Esophagus squamous epithelium (tissue), 5 donors: ENCODE measurements around the gene PYGM. TPM values are rescaled to one million over a fixed set of nuclear protein-coding genes. Genes with fewer than 3 reads are reported as not detected.
A peak's percentile ranks its signal among the peaks of the same experiment; 100 is the strongest.

Experiments used
- DNase-seq: peaks from one replicate; lab custom pipeline; 2025; lab: John Stamatoyannopoulos, UW
- H3K27ac ChIP-seq, 4 donors: fragments of 200-600 bp; sonication (generic); one replicate each; pipeline ENCODE4 v1.5.1; 2016 to 2019; ENCODE audit warnings: mild to moderate bottlenecking in 1 of 4
- H3K27me3 ChIP-seq, 4 donors: fragments of 200-600 bp; sonication (generic); 1 replicate in 3 of 4; 2 replicates in 1 of 4; pipeline versions ENCODE4 v1.5.1 to v1.6.0; 2017 to 2021; ENCODE audit warnings: antibody characterized with exemption in 1 of 4
- H3K36me3 ChIP-seq, 3 donors: fragments of 200-600 bp; sonication (generic); one replicate each; pipeline ENCODE4 v1.5.1; 2016 to 2019
- H3K4me1 ChIP-seq, 3 donors: fragments of 200-600 bp; sonication (generic); one replicate each; pipeline ENCODE4 v1.5.1; 2017 to 2019
- H3K4me3 ChIP-seq, 4 donors: fragments of 200-600 bp; sonication (generic); 1 replicate in 3 of 4; 2 replicates in 1 of 4; pipeline ENCODE4 v1.5.1; 2016 to 2019; ENCODE audit warnings: mild to moderate bottlenecking in 2 of 4, moderate library complexity in 1 of 4
- H3K9me3 ChIP-seq, 3 donors: fragments of 200-600 bp; sonication (generic); one replicate each; pipeline ENCODE4 v1.5.1; 2016 to 2019
- POLR2A ChIP-seq, 4 donors: fragments of 450-650 bp; IDR thresholded peaks; one replicate each; pipeline ENCODE4 v1.6.1; 2017; ENCODE audit warnings: antibody characterized with exemption in 4 of 4, mild to moderate bottlenecking in 4 of 4, moderate library complexity in 3 of 4
- WGBS, 2 donors: methylation state at CpG; one replicate each; pipeline ENCODE4 v1.1.5; 2018; 5-methylcytosine and 5-hydroxymethylcytosine counted together
- intact Hi-C: fragments of 100-400 bp; cut with DNase I; formaldehyde crosslinking; loops from one replicate; pipeline ENCODE4 v1.15.0; 2022
- total RNA-seq, 4 donors: library from RNA; depleted of rRNA; stranded (reverse); fragments of >200 nt; gene quantifications; one replicate each; pipeline ENCODE4 v1.1.0, GENCODE V29; 2016
- TF ChIP-seq, protein P1 (sequence below), 6 experiments: fragments of 450-650 bp in 4 of 6; fragments of 200-600 bp in 2 of 6; sonication (generic) in 2 of 6; IDR thresholded peaks; one replicate each; pipeline ENCODE4 v1.5.1; 2016 to 2019; ENCODE audit warnings: antibody characterized with exemption in 6 of 6, mild to moderate bottlenecking in 4 of 6, moderate library complexity in 4 of 6
- donor health status: DM: yes; HTN: yes; CAD: no.

The PYGM gene
- total RNA-seq, 4 donors from 2014 or later = 0.27 to 0.95 (median 0.39) TPM

DNA sequence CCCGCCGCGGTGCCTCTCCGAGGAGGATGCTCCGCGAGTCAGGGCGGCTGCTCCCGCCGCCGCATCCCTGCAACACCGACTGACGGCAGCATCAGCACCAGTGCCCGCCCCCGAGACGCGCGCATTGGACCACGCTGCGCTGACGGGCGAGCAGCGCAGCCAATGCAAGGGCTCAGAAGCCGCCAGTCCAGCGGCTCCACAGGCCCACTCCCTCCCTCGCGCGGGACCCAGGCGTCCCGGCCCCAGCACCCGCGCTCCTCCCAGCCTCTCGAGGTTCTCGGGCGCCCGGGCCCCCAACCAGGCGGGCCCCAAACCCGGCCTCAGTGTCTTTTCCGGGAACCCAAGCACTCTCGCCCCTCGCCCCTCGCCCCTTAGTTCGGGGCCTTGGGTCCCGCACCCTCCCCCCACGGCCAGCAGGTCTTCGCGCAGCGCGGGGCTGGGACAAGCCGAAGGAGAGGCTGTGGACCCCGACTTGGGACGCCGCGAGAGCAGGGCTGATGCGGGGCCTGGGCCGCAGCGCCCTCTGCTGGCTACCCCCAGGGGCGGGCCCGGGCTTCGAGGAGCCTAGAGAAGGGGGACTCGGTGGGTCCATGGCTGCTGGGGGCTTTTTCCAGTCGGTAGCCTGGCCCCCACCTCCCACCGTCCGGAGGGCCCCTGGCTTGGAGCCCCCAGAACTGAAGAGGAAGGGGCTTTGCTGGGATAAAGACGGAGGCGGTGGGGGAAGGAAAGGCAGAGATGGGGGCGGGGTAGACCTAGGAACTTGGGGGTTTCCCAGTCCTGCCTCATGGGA is 36.5 kb downstream of the PYGM start, which contains the start of gene NRXN2:
Gene NRXN2 (minus strand): TSS at position 81 of the 790 bp plus-strand sequence. CDS start 9,498 bp downstream, outside the sequence.
- Histone ChIP-seq H3K9me3 (no peaks in the 10 kb centered on the region), H3K27ac (peak within 1 kb of the TSS in 3 of 4 donors; percentile 34 to 77 (median 70)), H3K4me3 (peak within 1 kb of the TSS; percentile 36 to 88 (median 54)), H3K36me3 (no peaks in the 10 kb centered on the region), H3K4me1 (peaks cover 0 to 12% (median 6%) of the 10 kb centered on the region in 3 donors), H3K27me3 (peaks cover 0 to 61% (median 0%) of the 10 kb centered on the region in 4 donors)
- 3% methylated on average over 12 of the region's 66 CpGs; no CpG with 5 or more reads in 1 of the 2 donors for WGBS, 2 donors
- TF ChIP-seq, protein P1, sequence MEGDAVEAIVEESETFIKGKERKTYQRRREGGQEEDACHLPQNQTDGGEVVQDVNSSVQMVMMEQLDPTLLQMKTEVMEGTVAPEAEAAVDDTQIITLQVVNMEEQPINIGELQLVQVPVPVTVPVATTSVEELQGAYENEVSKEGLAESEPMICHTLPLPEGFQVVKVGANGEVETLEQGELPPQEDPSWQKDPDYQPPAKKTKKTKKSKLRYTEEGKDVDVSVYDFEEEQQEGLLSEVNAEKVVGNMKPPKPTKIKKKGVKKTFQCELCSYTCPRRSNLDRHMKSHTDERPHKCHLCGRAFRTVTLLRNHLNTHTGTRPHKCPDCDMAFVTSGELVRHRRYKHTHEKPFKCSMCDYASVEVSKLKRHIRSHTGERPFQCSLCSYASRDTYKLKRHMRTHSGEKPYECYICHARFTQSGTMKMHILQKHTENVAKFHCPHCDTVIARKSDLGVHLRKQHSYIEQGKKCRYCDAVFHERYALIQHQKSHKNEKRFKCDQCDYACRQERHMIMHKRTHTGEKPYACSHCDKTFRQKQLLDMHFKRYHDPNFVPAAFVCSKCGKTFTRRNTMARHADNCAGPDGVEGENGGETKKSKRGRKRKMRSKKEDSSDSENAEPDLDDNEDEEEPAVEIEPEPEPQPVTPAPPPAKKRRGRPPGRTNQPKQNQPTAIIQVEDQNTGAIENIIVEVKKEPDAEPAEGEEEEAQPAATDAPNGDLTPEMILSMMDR (IDR thresholded peaks at IDR 0.05) = peak; percentile 76 to 94 (median 88)
- no peak for TF ChIP-seq POLR2A (IDR thresholded peaks at IDR 0.05)
- intact Hi-C loops = no loop called here
- DNase-seq = no peak

DNA sequence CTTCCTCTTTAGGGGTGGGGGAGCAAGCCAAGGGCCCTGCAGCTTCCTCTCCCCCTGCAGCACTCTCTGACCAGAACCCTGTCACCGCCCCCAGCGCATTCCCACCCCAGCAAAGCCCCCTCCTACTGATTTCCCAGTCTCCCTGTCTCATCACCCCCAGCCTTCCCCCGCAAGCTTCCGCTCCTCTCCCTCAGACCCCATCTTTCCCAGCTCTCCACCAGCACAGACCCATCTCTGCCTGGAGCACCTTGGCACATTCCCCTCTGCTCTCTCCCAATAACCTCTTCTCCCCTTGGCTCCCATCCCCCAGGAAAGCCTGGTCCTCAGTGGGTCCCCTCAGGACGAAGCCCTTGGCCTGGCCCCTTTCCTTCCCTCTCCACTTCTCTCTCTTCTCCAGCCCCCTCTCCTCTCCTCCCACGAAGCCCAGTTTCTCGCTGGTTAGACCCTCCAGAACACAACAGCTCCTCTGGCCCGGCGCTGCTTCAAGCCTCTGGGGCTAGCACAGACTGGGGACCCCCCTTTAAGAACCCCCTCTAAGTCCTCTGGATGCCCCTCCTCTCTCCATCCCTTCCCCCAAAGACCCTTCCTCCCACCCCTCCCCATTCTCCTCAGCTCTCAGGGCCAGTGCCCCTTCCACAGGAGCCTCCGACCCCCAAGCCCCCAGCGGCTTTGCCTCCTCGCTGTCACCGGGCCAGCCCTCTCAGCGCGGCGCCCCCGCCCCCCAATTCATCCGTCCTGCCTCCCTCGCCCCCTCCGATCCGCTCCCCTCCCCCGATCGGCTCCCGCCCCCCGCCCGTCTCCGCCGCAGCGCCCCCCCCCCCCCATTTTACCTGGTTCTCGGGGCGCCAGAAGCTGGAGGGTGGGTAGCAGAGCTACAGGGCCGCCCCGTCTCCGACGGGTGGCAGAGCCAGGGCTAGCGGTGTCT is 37.4 kb downstream of the PYGM start:
- Histone ChIP-seq H3K4me3 (peak overlapping the region in 1 of 4 donors; percentile 88), H3K27me3 (peaks cover 0 to 70% (median under 1%) of the 10 kb centered on the region in 4 donors), H3K27ac (no peak overlapping the region), H3K4me1 (peaks cover 0 to 12% (median 6%) of the 10 kb centered on the region in 3 donors), H3K36me3 (no peaks in the 10 kb centered on the region), H3K9me3 (no peaks in the 10 kb centered on the region)
- intact Hi-C loops = no loop called here
- WGBS, 2 donors = 13 to 29% methylated on average over 8 to 12 of the region's 36 CpGs
- TF ChIP-seq, protein P1 (IDR thresholded peaks at IDR 0.05) = no peak
- no peak for TF ChIP-seq POLR2A (IDR thresholded peaks at IDR 0.05)
- no peak for DNase-seq

DNA sequence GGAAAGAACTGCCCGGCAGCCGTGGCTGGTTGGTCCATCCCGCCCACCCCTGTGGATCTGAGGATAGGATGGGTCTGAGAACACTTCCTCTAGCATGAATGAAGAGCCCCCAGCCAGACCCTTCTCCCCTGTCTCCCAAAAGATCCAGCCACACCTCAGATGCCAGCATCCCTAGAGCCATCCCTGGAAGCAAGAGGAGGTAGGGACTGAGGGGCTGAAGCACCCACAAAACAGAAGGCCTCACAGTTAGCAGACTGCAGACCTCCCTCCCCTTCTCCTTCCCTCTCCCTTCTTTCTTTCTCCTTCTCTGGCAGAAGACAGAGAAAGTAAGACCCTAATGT is 38.4 kb downstream of the PYGM start:
- Histone ChIP-seq H3K4me1 (peaks cover 0 to 12% (median 6%) of the 10 kb centered on the region in 3 donors), H3K4me3 (no peak overlapping the region), H3K27me3 (peaks cover 0 to 81% (median 3%) of the 10 kb centered on the region in 4 donors), H3K27ac (no peak overlapping the region), H3K9me3 (no peaks in the 10 kb centered on the region), H3K36me3 (no peaks in the 10 kb centered on the region)
- no peak for DNase-seq
- 42 to 80% methylated on average over 2 of the region's 3 CpGs for WGBS, 2 donors
- intact Hi-C loops = no loop called here
- TF ChIP-seq, protein P1 (IDR thresholded peaks at IDR 0.05) = no peak
- no peak for TF ChIP-seq POLR2A (IDR thresholded peaks at IDR 0.05)

DNA sequence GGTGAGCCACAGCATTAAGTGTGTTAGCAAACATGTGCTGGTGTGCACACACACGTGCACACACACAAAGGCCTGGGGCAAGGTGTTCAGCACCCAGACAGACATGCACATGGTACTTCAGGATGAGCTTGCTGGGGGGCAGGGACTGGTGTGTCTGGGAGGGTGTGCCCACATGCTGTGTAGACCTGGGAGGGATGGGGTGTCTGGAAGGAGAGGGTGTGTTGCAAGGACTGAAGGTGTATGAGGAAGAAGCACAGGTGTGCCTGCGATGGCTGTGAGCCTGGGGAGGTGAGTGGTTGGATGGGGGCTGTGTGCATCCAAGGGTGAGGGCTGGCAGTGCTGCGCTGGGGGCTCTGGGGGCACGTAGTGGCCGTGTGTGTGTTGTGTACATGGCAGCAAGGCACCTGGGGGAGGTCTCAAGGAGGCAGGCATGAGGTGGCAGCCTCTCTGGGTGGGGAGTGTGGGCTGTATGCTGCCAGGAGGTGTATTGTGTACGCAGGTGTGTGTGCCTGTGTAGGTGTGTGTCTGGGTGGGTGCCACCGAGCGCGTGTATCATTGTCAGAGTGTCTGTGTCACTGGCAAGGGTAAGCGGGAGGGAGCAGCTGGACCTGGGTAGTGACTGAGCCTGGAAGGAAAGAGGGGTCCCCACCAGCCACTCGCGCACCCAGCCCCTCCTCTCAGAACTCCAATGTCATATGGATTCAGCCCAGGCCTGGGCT is 39.0 kb downstream of the PYGM start:
- Histone ChIP-seq H3K4me3 (no peak overlapping the region), H3K36me3 (no peaks in the 10 kb centered on the region), H3K27ac (no peak overlapping the region), H3K27me3 (peaks cover 0 to 84% (median 6%) of the 10 kb centered on the region in 4 donors), H3K9me3 (no peaks in the 10 kb centered on the region), H3K4me1 (peaks cover 0 to 12% (median 6%) of the 10 kb centered on the region in 3 donors)
- intact Hi-C loops = no loop called here
- WGBS, 2 donors = 48 to 49% methylated on average over 9 to 11 of the region's 12 CpGs
- no peak for DNase-seq
- TF ChIP-seq, protein P1 (IDR thresholded peaks at IDR 0.05) = no peak
- no peak for TF ChIP-seq POLR2A (IDR thresholded peaks at IDR 0.05)
